ENCODE measurements around the gene CHI3L1. TPM values are rescaled to one million over a fixed set of nuclear protein-coding genes. Genes with fewer than 3 reads are reported as not detected.

Gene CHI3L1
- total RNA-seq, 3 donors from 2014 or later, result 0.58 to 10.8 (median 1.8) TPM

GRCh38 chr1:203167026-203167912 is 19.2 kb downstream of the CHI3L1 start:
- ATAC-seq (peak; percentile 19), DNase-seq (peak in 1 of 3 donors; percentile 9)
- TF ChIP-seq CTCF (IDR thresholded peaks at IDR 0.05), result no peak
- H3K9me3 ChIP-seq, result no peaks in the 10 kb centered on the region
- H3K4me1 ChIP-seq (ENCODE audit: low read depth), result no peaks in the 10 kb centered on the region
- intact Hi-C loops (cut with DNase I, micrococcal nuclease), result no loop called here
- no peaks in the 10 kb centered on the region for H3K36me3 ChIP-seq (ENCODE audit: low read depth)
- H3K4me3 ChIP-seq, result no peak overlapping the region

GRCh38 chr1:203166192-203166940 is 20.1 kb downstream of the CHI3L1 start:
- intact Hi-C loops (cut with DNase I, micrococcal nuclease), result no loop called here
- DNase-seq (peak in 2 of 3 donors; percentile 66 to 68), ATAC-seq (peak; percentile 89)
- TF ChIP-seq CTCF (IDR thresholded peaks at IDR 0.05), result no peak
- Histone ChIP-seq H3K4me1 (ENCODE audit: low read depth) (no peaks in the 10 kb centered on the region), H3K36me3 (ENCODE audit: low read depth) (no peaks in the 10 kb centered on the region), H3K9me3 (no peaks in the 10 kb centered on the region), H3K4me3 (no peak overlapping the region)

GRCh38 chr1:203165800-203166161 is 20.7 kb downstream of the CHI3L1 start:
- no peak for TF ChIP-seq CTCF (IDR thresholded peaks at IDR 0.05)
- Histone ChIP-seq H3K36me3 (ENCODE audit: low read depth) (no peaks in the 10 kb centered on the region), H3K4me1 (ENCODE audit: low read depth) (no peaks in the 10 kb centered on the region), H3K4me3 (no peak overlapping the region), H3K9me3 (no peaks in the 10 kb centered on the region)
- DNase-seq, result no peak
- ATAC-seq, result no peak
- intact Hi-C loops (cut with DNase I, micrococcal nuclease), result no loop called here

GRCh38 chr1:203165101-203165799 is 21.3 kb downstream of the CHI3L1 start:
- Histone ChIP-seq H3K4me3 (no peak overlapping the region), H3K9me3 (no peaks in the 10 kb centered on the region), H3K4me1 (ENCODE audit: low read depth) (no peaks in the 10 kb centered on the region), H3K36me3 (ENCODE audit: low read depth) (no peaks in the 10 kb centered on the region)
- intact Hi-C loops (cut with DNase I, micrococcal nuclease), result no loop called here
- no peak for DNase-seq
- TF ChIP-seq CTCF (IDR thresholded peaks at IDR 0.05), result no peak
- no peak for ATAC-seq

- Histone ChIP-seq H3K9me3 (no peaks in the 10 kb centered on the region), H3K4me1 (ENCODE audit: low read depth) (no peaks in the 10 kb centered on the region)
- intact Hi-C loops (cut with DNase I, micrococcal nuclease), result no loop called here
These were observed 22.4 kb downstream of the CHI3L1 start for GRCh38 chr1:203163891-203164635.

More at GRCh38 chr1:203163891-203164635, 22.4 kb downstream of the CHI3L1 start:
- DNase-seq (no peak), ATAC-seq (no peak)
- no peak for TF ChIP-seq CTCF (IDR thresholded peaks at IDR 0.05)
- no peaks in the 10 kb centered on the region for H3K36me3 ChIP-seq (ENCODE audit: low read depth)
- H3K4me3 ChIP-seq, result no peak overlapping the region
